Sigmoid colon (tissue), 4 donors: ENCODE data around the gene CHRDL1.

Experiments used
- CTCF ChIP-seq, 4 experiments: fragments of 450-650 bp in 3 of 4; fragments of 200-600 bp in 1 of 4; IDR thresholded peaks; one replicate each; pipeline ENCODE4 v1.5.1; 2016 to 2019; ENCODE audit warnings: antibody characterized with exemption in 4 of 4, mild to moderate bottlenecking in 3 of 4, moderate library complexity in 2 of 4
- EP300 ChIP-seq, 4 donors: sonication (generic); formaldehyde crosslinking; IDR thresholded peaks; one replicate each; pipeline ENCODE4 v1.6.1; 2017; ENCODE audit warnings: antibody characterized with exemption in 4 of 4
- POLR2A ChIP-seq, 2 donors: fragments of 450-650 bp; IDR thresholded peaks; one replicate each; pipeline ENCODE4 v1.6.1; 2016; ENCODE audit warnings: antibody characterized with exemption in 2 of 2, mild to moderate bottlenecking in 2 of 2, moderate library complexity in 2 of 2
- POLR2AphosphoS5 ChIP-seq, 4 donors: sonication (generic); formaldehyde crosslinking; IDR thresholded peaks; one replicate each; pipeline ENCODE4 v1.6.1; 2017; ENCODE audit warnings: antibody characterized with exemption in 4 of 4

DNA sequence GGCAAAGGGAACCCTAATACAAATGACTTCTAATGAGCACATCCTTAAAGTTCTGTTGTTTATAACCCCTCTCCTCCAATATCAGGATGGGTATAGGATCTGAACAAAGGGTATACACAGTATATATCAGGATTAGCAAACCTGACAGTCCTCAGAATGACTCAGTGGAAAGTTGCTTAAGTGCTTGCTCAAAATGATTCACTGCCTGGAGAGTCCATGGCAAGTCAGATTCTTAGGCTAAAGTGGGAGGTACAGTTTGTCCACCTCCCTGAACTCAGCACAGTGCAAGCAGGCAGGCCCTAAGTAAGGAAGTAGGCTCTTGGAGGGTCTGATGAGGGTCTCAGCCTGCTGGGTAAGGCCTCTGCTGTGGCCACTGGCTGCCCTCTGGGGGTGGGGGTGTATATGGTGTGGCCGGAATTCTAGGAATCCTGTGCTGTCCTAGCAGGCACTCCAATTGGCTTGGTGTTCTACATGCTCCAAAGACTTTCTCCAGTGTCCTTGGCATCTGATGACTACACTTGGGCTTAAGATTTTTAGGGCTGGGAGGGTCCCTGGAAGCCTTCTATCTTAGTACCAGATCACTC, 54.3 kb downstream of the CHRDL1 start:
- TF ChIP-seq CTCF (IDR thresholded peaks at IDR 0.05) = no peak
- TF ChIP-seq POLR2A (IDR thresholded peaks at IDR 0.05) = no peak
- no peak for TF ChIP-seq POLR2AphosphoS5 (IDR thresholded peaks at IDR 0.05)
- no peak for TF ChIP-seq EP300 (IDR thresholded peaks at IDR 0.05)
